CD4-positive, alpha-beta T cell (primary cell): Measurements from ENCODE around the gene HS3ST5. TPM values are rescaled to one million over a fixed set of nuclear protein-coding genes. Genes with fewer than 3 reads are reported as not detected.

Source experiments
- ATAC-seq: fragments of 200-7000 bp; cut with Tn5 transposase; one replicate; pipeline ENCODE4 v1.10.0; 2022; ENCODE audit warnings: mild to moderate bottlenecking; ENCODE audit not compliant: poor library complexity
- CTCF ChIA-PET: fragments of 350-600 bp; sonication (Branson Sonifier 250); formaldehyde crosslinking; loops from one replicate; lab custom pipeline; 2021; ENCODE audit warnings: antibody characterized with exemption, inconsistent platforms; lab: Charles Lee
- POLR2A ChIA-PET: fragments of 350-600 bp; sonication (Branson Sonifier 250); formaldehyde crosslinking; loops from one replicate; lab custom pipeline; 2021; ENCODE audit warnings: antibody characterized with exemption, inconsistent platforms; lab: Charles Lee
- DNase-seq, 14 experiments: peaks; one replicate each; pipeline ENCODE4 v3.0.0-alpha.2; 2013 to 2020; ENCODE audit warnings: mixed read lengths in 2 of 14
- H3K27ac ChIP-seq, 2 donors: one replicate each; pipeline versions ENCODE4 v1.5.1 to v1.7.0; 2013; ENCODE audit warnings: low read length in 2 of 2, low read depth in 1 of 2, mild to moderate bottlenecking in 1 of 2
- H3K27me3 ChIP-seq, 2 experiments: 1 replicate in 1 of 2; 2 replicates in 1 of 2; pipeline versions ENCODE4 v1.6.1 to v1.7.0; 2013; ENCODE audit warnings: low read length in 2 of 2, control low read depth in 1 of 2, mild to moderate bottlenecking in 1 of 2, moderate library complexity in 1 of 2; ENCODE audit not compliant: insufficient read depth in 2 of 2, control insufficient read depth in 1 of 2
- H3K36me3 ChIP-seq: one replicate; pipeline ENCODE4 v1.6.1; 2013; ENCODE audit warnings: low read length, control low read depth; ENCODE audit not compliant: insufficient read depth
- H3K4me1 ChIP-seq: one replicate; pipeline ENCODE4 v1.6.1; 2013; ENCODE audit warnings: low read length, control low read depth; ENCODE audit not compliant: insufficient read depth
- H3K4me3 ChIP-seq: one replicate; pipeline ENCODE4 v1.5.1; 2013; ENCODE audit warnings: mild to moderate bottlenecking, low read length, moderate library complexity
- H3K9me3 ChIP-seq, 2 experiments: 1 replicate in 1 of 2; 2 replicates in 1 of 2; pipeline versions ENCODE4 v1.6.1 to v1.7.0; 2013; ENCODE audit warnings: low read length in 2 of 2, mild to moderate bottlenecking in 2 of 2, control low read depth in 1 of 2, moderate library complexity in 1 of 2; ENCODE audit not compliant: control insufficient read depth in 1 of 2, insufficient read depth in 1 of 2
- H3K27ac Mint-ChIP-seq: one replicate; pipeline ENCODE4 v1.8.0; 2020; ENCODE audit warnings: mixed read lengths
- H3K27me3 Mint-ChIP-seq: one replicate; pipeline ENCODE4 v1.8.0; 2021; ENCODE audit warnings: mixed read lengths
- H3K36me3 Mint-ChIP-seq: one replicate; pipeline ENCODE4 v1.8.0; 2021; ENCODE audit warnings: low read depth, mixed read lengths
- H3K4me1 Mint-ChIP-seq: one replicate; pipeline ENCODE4 v1.8.0; 2021; ENCODE audit warnings: low read depth, mixed read lengths
- H3K4me3 Mint-ChIP-seq: one replicate; pipeline ENCODE4 v1.8.0; 2020; ENCODE audit warnings: mild to moderate bottlenecking, mixed read lengths
- H3K9me3 Mint-ChIP-seq: one replicate; pipeline ENCODE4 v1.8.0; 2020; ENCODE audit warnings: mixed read lengths
- CTCF ChIP-seq: fragments of 200-600 bp; IDR thresholded peaks from one replicate; pipeline ENCODE4 v1.8.0; 2022; ENCODE audit warnings: antibody characterized with exemption, mild to moderate bottlenecking
- intact Hi-C, 2 experiments: fragments of 100-400 bp; cut with DNase I in 1 of 2; cut with micrococcal nuclease in 1 of 2; formaldehyde crosslinking; loops; one replicate each; pipeline versions ENCODE4 v1.15.1 to v1.9.0; 2023 to 2025; cut with DNase I, micrococcal nuclease
- total RNA-seq, 174 experiments: library from RNA in 2 of 174; stranded (reverse) in 2 of 174; gene quantifications; one replicate each; pipeline ENCODE4 v1.2.3 and lab custom pipeline; 2021 to 2026

Gene HS3ST5
- total RNA-seq, 2 experiments from 2014 or later: not detected

DNA sequence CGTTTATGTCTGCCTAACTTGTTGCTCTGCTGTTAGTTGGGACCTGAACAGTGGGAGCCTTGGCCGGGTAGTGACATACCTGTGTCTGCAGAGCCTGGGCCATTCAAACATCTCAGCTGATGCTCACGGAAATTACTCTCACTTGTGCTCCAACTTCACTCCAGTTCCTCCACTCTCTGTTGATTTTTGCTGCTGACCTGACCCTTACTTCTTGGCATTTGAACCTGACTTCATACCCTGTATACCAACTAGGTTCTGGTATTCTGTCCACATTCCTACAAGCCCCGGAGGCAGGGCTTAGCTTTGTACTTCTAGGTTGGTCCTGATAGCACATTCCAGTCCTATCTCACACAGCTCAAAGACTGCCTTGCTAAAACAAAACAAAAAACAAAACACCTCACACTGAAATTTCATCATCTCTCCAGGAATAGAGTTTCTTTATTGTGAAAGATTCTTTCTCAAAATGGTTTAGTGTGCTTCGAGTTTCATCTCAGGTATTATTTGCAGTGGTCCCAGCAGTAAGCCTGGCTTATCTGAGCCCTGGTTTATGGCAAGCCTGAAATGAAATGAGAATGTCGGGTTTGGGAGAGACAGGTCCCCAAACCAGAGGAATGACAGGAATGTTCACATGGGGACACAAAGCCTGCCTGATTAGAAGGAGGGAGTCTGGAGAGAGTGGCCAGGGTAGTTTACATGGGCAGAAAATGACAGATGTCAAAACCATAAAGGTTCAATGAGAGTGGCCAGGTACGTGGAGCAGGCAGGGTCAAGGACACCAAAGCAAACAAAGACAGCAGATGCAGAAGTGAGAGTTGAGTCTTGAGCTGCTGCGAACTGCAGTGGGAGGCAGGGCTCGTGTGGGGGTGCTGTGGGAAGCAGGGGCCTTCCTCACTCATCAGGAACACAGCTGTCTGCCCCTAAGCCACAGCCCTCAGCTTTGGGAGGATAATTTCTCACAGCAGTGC lies 197.7 kb downstream of the HS3ST5 start:
- POLR2A ChIA-PET: no interaction called here
- no peak overlapping the region for H3K4me3 ChIP-seq
- peaks cover 0 to 3% of the 10 kb centered on the region in 2 experiments for H3K9me3 ChIP-seq
- intact Hi-C loops: no loop called here
- H3K4me1 Mint-ChIP-seq: no peaks in the 10 kb centered on the region
- CTCF ChIA-PET: no interaction called here
- no peaks in the 10 kb centered on the region for H3K4me1 ChIP-seq
- no peak overlapping the region for H3K27ac ChIP-seq
- no peaks in the 10 kb centered on the region for H3K36me3 ChIP-seq
- peaks cover 6% of the 10 kb centered on the region for H3K9me3 Mint-ChIP-seq
- ATAC-seq: no peak
- H3K4me3 Mint-ChIP-seq: no peak overlapping the region
- DNase-seq: no peak
- no peaks in the 10 kb centered on the region for H3K27me3 Mint-ChIP-seq
- no peaks in the 10 kb centered on the region for H3K36me3 Mint-ChIP-seq
- H3K27me3 ChIP-seq: no peaks in the 10 kb centered on the region
- no peak for TF ChIP-seq CTCF
- H3K27ac Mint-ChIP-seq: no peak overlapping the region

DNA sequence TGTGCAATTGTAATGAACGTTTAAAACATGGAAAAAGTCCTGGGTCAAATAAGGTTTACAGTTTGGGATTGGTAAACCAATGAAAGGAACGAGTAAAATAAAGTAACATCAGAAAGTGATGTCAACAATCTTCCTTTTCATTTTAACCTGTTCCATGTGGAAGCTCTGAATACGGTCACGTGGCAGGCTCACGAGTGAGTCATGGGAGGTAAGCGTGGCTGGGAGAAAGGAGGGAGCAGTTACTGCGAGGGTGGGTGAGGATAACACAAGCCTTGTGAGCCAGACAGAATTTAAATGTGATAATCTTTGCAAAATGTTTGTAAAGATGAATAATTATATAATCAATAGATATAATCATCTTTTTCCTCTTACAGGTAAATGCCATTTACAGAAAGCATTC lies 200.6 kb downstream of the HS3ST5 start:
- Histone ChIP-seq H3K27me3 (no peaks in the 10 kb centered on the region), H3K36me3 (no peaks in the 10 kb centered on the region), H3K27ac (no peak overlapping the region), H3K4me1 (no peaks in the 10 kb centered on the region), H3K4me3 (no peak overlapping the region), H3K9me3 (peaks cover 0 to 3% of the 10 kb centered on the region in 2 experiments)
- no peak for ATAC-seq
- intact Hi-C loops: no loop called here
- no peak for TF ChIP-seq CTCF
- H3K4me1 Mint-ChIP-seq: no peaks in the 10 kb centered on the region
- peaks cover 4% of the 10 kb centered on the region for H3K27me3 Mint-ChIP-seq
- no peaks in the 10 kb centered on the region for H3K36me3 Mint-ChIP-seq
- H3K27ac Mint-ChIP-seq: no peak overlapping the region
- POLR2A ChIA-PET: no interaction called here
- no peak overlapping the region for H3K4me3 Mint-ChIP-seq
- DNase-seq: no peak
- CTCF ChIA-PET: no interaction called here
- peaks cover 5% of the 10 kb centered on the region for H3K9me3 Mint-ChIP-seq

- Histone ChIP-seq H3K36me3 (no peaks in the 10 kb centered on the region), H3K9me3 (peaks cover 0 to under 1% of the 10 kb centered on the region in 2 experiments), H3K27ac (no peak overlapping the region), H3K4me3 (no peak overlapping the region), H3K4me1 (no peaks in the 10 kb centered on the region), H3K27me3 (no peaks in the 10 kb centered on the region)
- Mint-ChIP-seq H3K36me3 (no peaks in the 10 kb centered on the region), H3K4me3 (no peak overlapping the region), H3K9me3 (no peaks in the 10 kb centered on the region), H3K27me3 (peaks cover 10% of the 10 kb centered on the region), H3K27ac (no peak overlapping the region), H3K4me1 (no peaks in the 10 kb centered on the region)
- TF ChIP-seq CTCF: no peak
- CTCF ChIA-PET: no interaction called here
- POLR2A ChIA-PET: no interaction called here
- DNase-seq (no peak), ATAC-seq (no peak)
- intact Hi-C loops: no loop called here
Measured at GRCh38 chr6:114140416-114140815, 202.4 kb downstream of the HS3ST5 start.
